HEK293 (cell line): Measurements from ENCODE around the gene AGPAT1.

ENCODE experiments used
- CTCF ChIA-PET: fragments of 350-600 bp; formaldehyde crosslinking; extraction: SDS; loops from one replicate; lab custom pipeline; 2021; ENCODE audit warnings: antibody characterized with exemption; lab: Yijun Ruan, JAX
- POLR2A ChIA-PET: fragments of 300-600 bp; formaldehyde crosslinking; extraction: SDS; loops from one replicate; lab custom pipeline; 2020; ENCODE audit warnings: antibody characterized with exemption, inconsistent platforms; lab: Yijun Ruan, JAX
- H3K27ac ChIP-seq: fragments of 200-500 bp; sonication (Bioruptor generic); 2 replicates; pipeline ENCODE4 v1.5.1; 2014; ENCODE audit warnings: low read depth, low read length, control low read depth, inconsistent platforms; ENCODE audit errors: extremely low read depth
- H3K36me3 ChIP-seq, 2 experiments: fragments of 200-500 bp in 1 of 2; sonication (Bioruptor generic) in 1 of 2; 1 replicate in 1 of 2; 2 replicates in 1 of 2; pipeline ENCODE4 v1.5.1; 2014 to 2017; ENCODE audit warnings: inconsistent platforms in 2 of 2, low read length in 2 of 2; ENCODE audit not compliant: control insufficient read depth in 2 of 2, insufficient read depth in 1 of 2
- H3K4me1 ChIP-seq: fragments of 200-500 bp; sonication (Bioruptor generic); 2 replicates; pipeline ENCODE4 v1.5.1; 2014; ENCODE audit warnings: mild to moderate bottlenecking, low read length, inconsistent platforms; ENCODE audit not compliant: control insufficient read depth, insufficient read depth
- H3K4me3 ChIP-seq: 2 replicates; pipeline ENCODE4 v1.5.1; 2011; ENCODE audit warnings: low read depth, mild to moderate bottlenecking, control low read depth, low read length, moderate library complexity
- H3K9me3 ChIP-seq: fragments of 200-500 bp; sonication (Bioruptor generic); 2 replicates; pipeline ENCODE4 v1.5.1; 2014; ENCODE audit warnings: low read depth, low read length, inconsistent platforms; ENCODE audit not compliant: control insufficient read depth, insufficient read depth
- BCL11A ChIP-seq: fragments of 450-650 bp; formaldehyde crosslinking; IDR thresholded peaks from 2 replicates; pipeline ENCODE4 v1.5.1; 2016; ENCODE audit warnings: low read depth, missing biosample characterization, missing genetic modification characterization
- FEZF1 ChIP-seq: fragments of 450-650 bp; formaldehyde crosslinking; IDR thresholded peaks from 2 replicates; pipeline ENCODE4 v1.5.1; 2016; ENCODE audit warnings: missing biosample characterization, missing genetic modification characterization
- HOXA7 ChIP-seq: sonication (generic); formaldehyde crosslinking; IDR thresholded peaks from 2 replicates; pipeline ENCODE4 v1.8.1; 2022; ENCODE audit warnings: missing genetic modification reagents, borderline replicate concordance
- HOXC10 ChIP-seq: sonication (generic); formaldehyde crosslinking; IDR thresholded peaks from 2 replicates; pipeline ENCODE4 v1.8.1; 2023; ENCODE audit warnings: mild to moderate bottlenecking, missing genetic modification reagents
- KLF8 ChIP-seq: fragments of 450-650 bp; formaldehyde crosslinking; IDR thresholded peaks from 2 replicates; pipeline ENCODE4 v1.5.1; 2016; ENCODE audit warnings: missing biosample characterization, missing genetic modification characterization
- SETDB1 ChIP-seq: IDR thresholded peaks from one replicate; pipeline ENCODE4 v1.6.1; 2017; ENCODE audit warnings: mild to moderate bottlenecking, low read length, moderate library complexity, mixed read lengths; ENCODE audit not compliant: insufficient read length
- WT1 ChIP-seq: fragments of 450-650 bp; formaldehyde crosslinking; IDR thresholded peaks from 2 replicates; pipeline ENCODE4 v1.5.1; 2016; ENCODE audit warnings: missing biosample characterization, missing genetic modification characterization
- ZBTB48 ChIP-seq: fragments of 450-650 bp; formaldehyde crosslinking; IDR thresholded peaks from 2 replicates; pipeline ENCODE4 v1.5.1; 2016; ENCODE audit warnings: missing biosample characterization, missing genetic modification characterization
- ZFP37 ChIP-seq: fragments of 450-650 bp; formaldehyde crosslinking; IDR thresholded peaks from 2 replicates; pipeline ENCODE4 v1.5.1; 2016; ENCODE audit warnings: missing biosample characterization, missing genetic modification characterization
- ZNF132 ChIP-seq: fragments of 450-650 bp; formaldehyde crosslinking; IDR thresholded peaks from 2 replicates; pipeline ENCODE4 v1.5.1; 2017; ENCODE audit warnings: missing biosample characterization, missing genetic modification characterization, borderline replicate concordance
- ZNF133 ChIP-seq: fragments of 450-650 bp; formaldehyde crosslinking; IDR thresholded peaks from 2 replicates; pipeline ENCODE4 v1.5.1; 2016; ENCODE audit warnings: missing biosample characterization, missing genetic modification characterization
- ZNF16 ChIP-seq: fragments of 450-650 bp; formaldehyde crosslinking; IDR thresholded peaks from 2 replicates; pipeline ENCODE4 v1.5.1; 2016; ENCODE audit warnings: low read depth, missing biosample characterization, missing genetic modification characterization
- ZNF169 ChIP-seq: fragments of 450-650 bp; formaldehyde crosslinking; IDR thresholded peaks from 2 replicates; pipeline ENCODE4 v1.5.1; 2016; ENCODE audit warnings: missing biosample characterization, missing genetic modification characterization
- ZNF184 ChIP-seq: fragments of 450-650 bp; IDR thresholded peaks from 2 replicates; pipeline ENCODE4 v1.5.1; 2018; ENCODE audit warnings: missing biosample characterization, mild to moderate bottlenecking, missing genetic modification characterization
- ZNF2 ChIP-seq: fragments of 450-650 bp; formaldehyde crosslinking; IDR thresholded peaks from 2 replicates; pipeline ENCODE4 v1.5.1; 2016; ENCODE audit warnings: missing biosample characterization, missing genetic modification characterization
- ZNF211 ChIP-seq: fragments of 450-650 bp; formaldehyde crosslinking; IDR thresholded peaks from 2 replicates; pipeline ENCODE4 v1.5.1; 2016; ENCODE audit warnings: low read depth, missing biosample characterization, missing genetic modification characterization
- ZNF248 ChIP-seq: fragments of 450-650 bp; formaldehyde crosslinking; IDR thresholded peaks from 2 replicates; pipeline ENCODE4 v1.5.1; 2017; ENCODE audit warnings: missing biosample characterization, missing genetic modification characterization
- ZNF341 ChIP-seq: fragments of 450-650 bp; formaldehyde crosslinking; IDR thresholded peaks from 2 replicates; pipeline ENCODE4; 2016; ENCODE audit warnings: low read depth, missing biosample characterization, missing genetic modification characterization
- ZNF473 ChIP-seq: fragments of 450-650 bp; formaldehyde crosslinking; IDR thresholded peaks from 2 replicates; pipeline ENCODE4 v1.5.1; 2017; ENCODE audit warnings: missing biosample characterization, missing genetic modification characterization
- ZNF48 ChIP-seq: fragments of 450-650 bp; formaldehyde crosslinking; IDR thresholded peaks from 2 replicates; pipeline ENCODE4 v1.5.1; 2016; ENCODE audit warnings: missing biosample characterization, missing genetic modification characterization
- ZNF501 ChIP-seq: fragments of 450-650 bp; formaldehyde crosslinking; IDR thresholded peaks from 2 replicates; pipeline ENCODE4 v1.5.1; 2016; ENCODE audit warnings: missing biosample characterization, missing genetic modification characterization
- ZNF561 ChIP-seq: fragments of 450-650 bp; IDR thresholded peaks from 2 replicates; pipeline ENCODE4 v1.5.1; 2018; ENCODE audit warnings: missing biosample characterization, missing genetic modification characterization, borderline replicate concordance
- ZNF664 ChIP-seq: fragments of 450-650 bp; formaldehyde crosslinking; IDR thresholded peaks from 2 replicates; pipeline ENCODE4 v1.5.1; 2016; ENCODE audit warnings: missing biosample characterization, missing genetic modification characterization
- TF ChIP-seq, protein P1 (sequence below): fragments of 450-650 bp; formaldehyde crosslinking; IDR thresholded peaks from 2 replicates; pipeline ENCODE4 v1.5.1; 2016; ENCODE audit warnings: missing biosample characterization, missing genetic modification characterization
- TF ChIP-seq, protein P2 (sequence below): fragments of 450-650 bp; formaldehyde crosslinking; IDR thresholded peaks from 2 replicates; pipeline ENCODE4 v1.5.1; 2016; ENCODE audit warnings: missing biosample characterization, missing genetic modification characterization, low read depth

The AGPAT1 gene

DNA sequence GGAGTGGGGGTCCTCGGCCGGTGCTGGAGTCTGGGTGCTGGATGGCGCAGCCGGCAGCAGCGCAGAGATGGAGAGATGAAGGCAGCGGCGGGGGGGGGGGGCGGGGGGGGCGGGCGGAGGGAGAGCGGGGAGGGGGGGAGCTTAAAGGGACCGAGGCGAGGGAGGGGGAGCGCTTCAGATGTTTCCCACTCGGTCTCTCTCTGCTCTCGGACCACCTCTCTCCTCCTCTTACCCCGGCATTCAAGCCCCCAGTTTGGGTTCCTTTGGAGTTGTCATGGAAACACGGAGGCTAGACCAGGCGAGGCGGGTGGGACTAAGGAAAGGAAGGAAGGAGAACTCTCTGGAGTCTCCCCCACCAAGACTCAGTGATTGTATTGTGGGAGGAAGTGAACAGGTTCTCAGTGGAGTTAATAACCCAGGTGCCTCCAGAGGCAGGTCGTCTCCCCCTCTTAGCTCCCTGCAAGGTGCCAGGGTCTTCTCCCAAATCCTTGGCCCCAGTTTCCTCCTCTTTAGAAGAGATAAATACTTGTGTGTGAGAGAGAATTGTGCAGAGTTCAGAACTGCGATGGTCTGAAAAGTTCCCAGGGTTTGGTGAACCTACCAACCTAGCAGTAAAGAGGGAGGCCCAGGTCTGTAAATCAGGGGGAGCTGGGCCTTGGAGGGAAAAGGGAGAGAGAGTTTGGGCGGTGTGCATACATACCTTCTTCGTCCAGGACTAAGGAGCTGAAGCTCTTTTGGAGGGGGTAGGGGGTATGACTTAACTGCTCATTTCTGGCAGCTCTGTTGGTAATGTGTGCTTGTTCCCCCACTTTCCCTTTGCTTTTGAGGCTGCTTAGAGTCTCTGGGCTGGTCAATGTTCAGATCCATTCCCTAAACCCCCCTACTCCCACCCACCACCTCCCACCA is 23.8 kb downstream of the AGPAT1 start, which contains the start of gene PRRT1 (continued):
- TF ChIP-seq, protein P1, sequence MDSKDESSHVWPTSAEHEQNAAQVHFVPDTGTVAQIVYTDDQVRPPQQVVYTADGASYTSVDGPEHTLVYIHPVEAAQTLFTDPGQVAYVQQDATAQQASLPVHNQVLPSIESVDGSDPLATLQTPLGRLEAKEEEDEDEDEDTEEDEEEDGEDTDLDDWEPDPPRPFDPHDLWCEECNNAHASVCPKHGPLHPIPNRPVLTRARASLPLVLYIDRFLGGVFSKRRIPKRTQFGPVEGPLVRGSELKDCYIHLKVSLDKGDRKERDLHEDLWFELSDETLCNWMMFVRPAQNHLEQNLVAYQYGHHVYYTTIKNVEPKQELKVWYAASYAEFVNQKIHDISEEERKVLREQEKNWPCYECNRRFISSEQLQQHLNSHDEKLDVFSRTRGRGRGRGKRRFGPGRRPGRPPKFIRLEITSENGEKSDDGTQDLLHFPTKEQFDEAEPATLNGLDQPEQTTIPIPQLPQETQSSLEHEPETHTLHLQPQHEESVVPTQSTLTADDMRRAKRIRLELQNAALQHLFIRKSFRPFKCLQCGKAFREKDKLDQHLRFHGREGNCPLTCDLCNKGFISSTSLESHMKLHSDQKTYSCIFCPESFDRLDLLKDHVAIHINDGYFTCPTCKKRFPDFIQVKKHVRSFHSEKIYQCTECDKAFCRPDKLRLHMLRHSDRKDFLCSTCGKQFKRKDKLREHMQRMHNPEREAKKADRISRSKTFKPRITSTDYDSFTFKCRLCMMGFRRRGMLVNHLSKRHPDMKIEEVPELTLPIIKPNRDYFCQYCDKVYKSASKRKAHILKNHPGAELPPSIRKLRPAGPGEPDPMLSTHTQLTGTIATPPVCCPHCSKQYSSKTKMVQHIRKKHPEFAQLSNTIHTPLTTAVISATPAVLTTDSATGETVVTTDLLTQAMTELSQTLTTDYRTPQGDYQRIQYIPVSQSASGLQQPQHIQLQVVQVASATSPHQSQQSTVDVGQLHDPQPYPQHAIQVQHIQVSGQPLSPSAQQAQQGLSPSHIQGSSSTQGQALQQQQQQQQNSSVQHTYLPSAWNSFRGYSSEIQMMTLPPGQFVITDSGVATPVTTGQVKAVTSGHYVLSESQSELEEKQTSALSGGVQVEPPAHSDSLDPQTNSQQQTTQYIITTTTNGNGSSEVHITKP (tag by site-specific recombination) = peak; percentile 61
- no peak for TF ChIP-seq ZNF132
- TF ChIP-seq, protein P2, sequence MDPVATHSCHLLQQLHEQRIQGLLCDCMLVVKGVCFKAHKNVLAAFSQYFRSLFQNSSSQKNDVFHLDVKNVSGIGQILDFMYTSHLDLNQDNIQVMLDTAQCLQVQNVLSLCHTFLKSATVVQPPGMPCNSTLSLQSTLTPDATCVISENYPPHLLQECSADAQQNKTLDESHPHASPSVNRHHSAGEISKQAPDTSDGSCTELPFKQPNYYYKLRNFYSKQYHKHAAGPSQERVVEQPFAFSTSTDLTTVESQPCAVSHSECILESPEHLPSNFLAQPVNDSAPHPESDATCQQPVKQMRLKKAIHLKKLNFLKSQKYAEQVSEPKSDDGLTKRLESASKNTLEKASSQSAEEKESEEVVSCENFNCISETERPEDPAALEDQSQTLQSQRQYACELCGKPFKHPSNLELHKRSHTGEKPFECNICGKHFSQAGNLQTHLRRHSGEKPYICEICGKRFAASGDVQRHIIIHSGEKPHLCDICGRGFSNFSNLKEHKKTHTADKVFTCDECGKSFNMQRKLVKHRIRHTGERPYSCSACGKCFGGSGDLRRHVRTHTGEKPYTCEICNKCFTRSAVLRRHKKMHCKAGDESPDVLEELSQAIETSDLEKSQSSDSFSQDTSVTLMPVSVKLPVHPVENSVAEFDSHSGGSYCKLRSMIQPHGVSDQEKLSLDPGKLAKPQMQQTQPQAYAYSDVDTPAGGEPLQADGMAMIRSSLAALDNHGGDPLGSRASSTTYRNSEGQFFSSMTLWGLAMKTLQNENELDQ = no peak
- TF ChIP-seq WT1 (tag by site-specific recombination) = 0 out of 2 replicates have a peak, but pooled peaks have one; percentile 15
- no peak for TF ChIP-seq ZNF501 (tag by site-specific recombination)
- TF ChIP-seq ZBTB48 = no peak
- no peak for TF ChIP-seq ZNF2 (tag by site-specific recombination)
- TF ChIP-seq KLF8 (tag by site-specific recombination) = no peak

DNA sequence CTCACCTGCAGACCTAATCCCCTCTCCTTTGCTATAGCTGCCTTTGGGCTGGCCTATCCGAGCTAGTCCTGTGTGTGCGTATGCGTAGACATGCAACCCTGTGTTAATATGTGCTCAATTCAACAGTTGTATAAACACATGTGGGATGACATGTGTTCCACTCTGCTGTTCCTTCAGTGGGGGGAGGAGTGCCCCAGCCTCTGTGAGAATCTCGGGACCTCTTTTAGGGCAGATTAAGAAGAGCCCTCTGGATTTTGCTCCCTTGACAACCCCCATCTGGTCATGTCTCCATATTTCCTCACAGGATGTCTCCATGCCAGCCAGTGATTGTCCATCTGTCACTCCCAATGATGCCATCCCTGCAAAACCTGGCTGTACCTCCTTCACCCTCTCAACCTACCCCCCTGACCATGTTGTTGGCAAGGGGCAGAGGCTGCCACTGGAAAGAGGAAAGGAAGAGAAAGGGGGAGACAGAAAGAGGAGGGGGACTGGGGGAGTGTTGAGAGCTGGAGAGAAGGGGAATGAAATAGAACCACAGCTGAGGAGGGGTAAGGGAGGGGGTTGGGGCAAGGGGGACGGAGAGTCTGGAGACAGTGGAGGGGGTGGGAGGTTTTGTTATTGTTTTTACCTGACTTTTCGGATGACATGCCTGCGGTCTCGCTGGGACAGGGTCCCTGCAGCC is 24.6 kb downstream of the AGPAT1 start:
- no peak overlapping the region for H3K4me3 ChIP-seq
- H3K27ac ChIP-seq = no peak overlapping the region
- ChIA-PET POLR2A (interaction anchor here (2.2 to 3.4 kb wide), 2 partner anchors 22 to 26 kb away, joined by 7 to 38 read pairs; partner anchors contain the start of genes AGPAT1, ATF6B and FKBPL), CTCF (interaction anchor here (0.7 to 1.7 kb wide), 3 partner anchors 13 to 702 kb away, joined by 3 to 8 read pairs (median 3); partner anchors contain the start of genes EGFL8 and TAP1)
- peaks cover 9% of the 10 kb centered on the region; the same call in 1 of the 2 replicates for H3K4me1 ChIP-seq
- H3K36me3 ChIP-seq = peaks cover 5 to 12% of the 10 kb centered on the region in 2 experiments; a peak in 2 of 3 replicates
- no peaks in the 10 kb centered on the region for H3K9me3 ChIP-seq
- TF ChIP-seq ZNF664 = peak; percentile 78
- TF ChIP-seq HOXA7 (CRISPR knock-in tag) = no peak
- TF ChIP-seq ZNF341 = peak; percentile 78

DNA sequence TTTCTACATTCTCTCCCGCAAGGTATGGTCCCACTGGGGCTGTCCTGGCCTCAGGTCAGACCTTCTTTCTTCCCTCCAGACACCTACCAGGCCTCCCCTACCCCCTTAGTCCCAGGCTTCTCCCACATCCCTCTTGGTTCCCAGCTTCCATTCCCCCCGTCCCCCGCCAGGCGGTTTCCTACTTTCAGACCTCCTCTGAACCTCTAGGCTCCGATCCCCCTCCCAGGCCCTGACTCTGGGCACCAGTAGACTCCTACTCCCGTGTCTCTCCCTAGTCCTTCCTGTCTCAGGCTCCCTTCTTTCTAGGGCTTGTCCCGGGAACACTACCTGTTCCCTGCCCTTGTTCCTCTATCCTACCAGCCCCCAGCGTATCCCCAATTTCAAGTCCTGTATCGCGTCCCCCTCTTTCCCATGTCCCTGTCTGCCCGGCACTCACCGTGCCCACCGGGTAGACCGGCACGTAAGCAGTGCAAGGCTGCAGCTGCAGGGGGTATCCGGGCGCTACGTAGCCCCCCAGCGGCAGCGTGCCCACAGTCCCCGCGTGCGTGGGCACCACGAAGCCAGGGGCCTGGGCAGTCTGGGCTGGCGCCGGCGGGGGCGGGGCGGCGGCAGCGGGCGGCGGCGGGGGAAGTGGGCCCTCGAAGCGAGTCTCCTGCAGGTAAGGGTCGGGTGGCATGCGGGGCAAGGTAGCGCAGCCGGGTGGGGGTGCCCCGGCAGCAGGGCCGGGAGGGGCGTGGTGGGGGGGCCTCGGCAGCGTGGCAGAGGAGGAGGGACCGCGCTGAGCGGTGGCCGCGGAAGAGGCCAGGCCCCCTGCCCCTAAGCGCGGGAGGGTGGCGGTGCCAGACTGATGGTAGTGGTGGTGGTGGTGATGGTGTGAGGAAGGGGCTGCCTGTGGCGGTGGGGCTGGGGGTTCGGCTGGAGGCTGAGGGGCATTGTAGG is 25.7 kb downstream of the AGPAT1 start:
- Histone ChIP-seq H3K4me1 (peaks cover 9% of the 10 kb centered on the region; the same call in 1 of the 2 replicates), H3K36me3 (peaks cover 0 to 1% of the 10 kb centered on the region in 2 experiments; a peak in 1 of 3 replicates), H3K27ac (no peak overlapping the region), H3K9me3 (no peaks in the 10 kb centered on the region), H3K4me3 (no peak overlapping the region)
- ChIA-PET CTCF (no interaction called here), POLR2A (interaction anchor here (3.4 kb wide), 1 partner anchor 21 kb away, joined by 38 read pairs; the partner anchor contains the start of genes ATF6B and FKBPL)
- no peak for TF ChIP-seq ZFP37 (tag by site-specific recombination)
- no peak for TF ChIP-seq SETDB1
- TF ChIP-seq ZNF211 (tag by site-specific recombination) = no peak
- no peak for TF ChIP-seq BCL11A (tag by site-specific recombination)
- TF ChIP-seq ZNF561 (tag by site-specific recombination) = no peak
- no peak for TF ChIP-seq ZNF248 (tag by site-specific recombination)
- TF ChIP-seq HOXC10 (CRISPR knock-in tag) = no peak
- no peak for TF ChIP-seq ZNF473 (tag by site-specific recombination)
- TF ChIP-seq ZNF169 (tag by site-specific recombination) = no peak
- no peak for TF ChIP-seq ZNF501 (tag by site-specific recombination)
- no peak for TF ChIP-seq ZNF184
- TF ChIP-seq FEZF1 (tag by site-specific recombination) = no peak
- TF ChIP-seq ZNF16 (tag by site-specific recombination) = no peak
- TF ChIP-seq ZNF133 (tag by site-specific recombination) = no peak
- no peak for TF ChIP-seq ZNF48 (tag by site-specific recombination)
